ENCODE data around the gene SPPL2B.
"Not testable (repeated sequence)": the region's sequence is repeated elsewhere in the genome, so short reads cannot be mapped to it uniquely, and the experiment has no call there.

The SPPL2B gene

GRCh38 chr19:2382530-2383222 is 54.2 kb downstream of the SPPL2B start:
- DNase-seq = no peak

- peak; percentile 10 for DNase-seq
These were observed 56.7 kb downstream of the SPPL2B start for GRCh38 chr19:2385053-2385721.

GRCh38 chr19:2387367-2388288 is 59.1 kb downstream of the SPPL2B start:
- no peak for DNase-seq

- DNase-seq = no peak
These were observed 61.1 kb downstream of the SPPL2B start for GRCh38 chr19:2389594-2389993.

- peak; percentile 56 for DNase-seq
These were observed 62.7 kb downstream of the SPPL2B start for GRCh38 chr19:2391118-2391725.

- no peak for DNase-seq
These were observed 63.9 kb downstream of the SPPL2B start for GRCh38 chr19:2392366-2392765.

- DNase-seq = not testable (repeated sequence)
These were observed 64.4 kb downstream of the SPPL2B start for GRCh38 chr19:2392899-2393298.

- DNase-seq = no peak
These were observed 65.6 kb downstream of the SPPL2B start for GRCh38 chr19:2394054-2394441.

GRCh38 chr19:2394442-2395292 is 66.2 kb downstream of the SPPL2B start:
- DNase-seq = no peak

GRCh38 chr19:2395293-2395829 is 66.9 kb downstream of the SPPL2B start:
- DNase-seq = not testable (repeated sequence)

- DNase-seq = not testable (repeated sequence)
These were observed 68.7 kb downstream of the SPPL2B start for GRCh38 chr19:2397173-2397572.

GRCh38 chr19:2398735-2399305 is 70.3 kb downstream of the SPPL2B start:
- no peak for DNase-seq

GRCh38 chr19:2399582-2399981 is 71.1 kb downstream of the SPPL2B start:
- no peak for DNase-seq
